ENCODE measurements around the gene PTPRG.

The PTPRG gene

GRCh38 chr3:62332017-62332416 is 770.6 kb downstream of the PTPRG start:
- no peak for DNase-seq

GRCh38 chr3:62332835-62333244 is 771.5 kb downstream of the PTPRG start:
- DNase-seq, result peak; percentile 29 to 50

DNA sequence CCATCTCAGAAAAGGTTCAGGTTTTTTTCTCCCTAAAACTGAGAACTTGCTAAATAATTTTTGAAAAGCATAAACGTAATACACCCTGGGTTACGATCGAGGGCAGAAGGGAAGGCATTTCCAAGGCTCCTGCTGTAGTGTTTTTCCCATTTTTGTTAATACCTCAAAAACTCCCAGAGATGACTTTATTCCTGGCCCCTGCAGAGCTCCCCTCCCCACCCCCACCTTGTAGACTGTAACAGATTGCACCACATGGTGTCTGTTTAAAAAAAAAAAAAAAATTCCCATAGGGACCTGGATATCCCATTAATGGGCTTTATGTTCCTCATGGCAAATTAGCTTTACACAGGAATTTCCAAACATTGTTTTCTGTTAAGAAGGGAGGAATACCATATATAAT is 773.8 kb downstream of the PTPRG start:
- peak in 1 of 2 experiments; percentile 25 for DNase-seq

GRCh38 chr3:62343755-62344154 is 782.4 kb downstream of the PTPRG start:
- DNase-seq, result no peak
